Adrenal gland (tissue), 12 donors: ENCODE data around the gene ZBTB46. TPM values are rescaled to one million over a fixed set of nuclear protein-coding genes. Genes with fewer than 3 reads are reported as not detected.

Experiments used
- DNase-seq, 7 donors: peaks; one replicate each; pipeline ENCODE4 v3.0.0-alpha.2; 2019 to 2020
- H3K27ac ChIP-seq, 5 donors: fragments of 200-600 bp; sonication (generic) in 4 of 5; 1 replicate in 3 of 5; 2 replicates in 2 of 5; pipeline versions ENCODE4 v1.5.1 to v1.8.0; 2016 to 2020; ENCODE audit warnings: mild to moderate bottlenecking in 1 of 5
- H3K27me3 ChIP-seq: fragments of 200-600 bp; 2 replicates; pipeline ENCODE4 v1.8.0; 2021
- H3K36me3 ChIP-seq, 2 donors: fragments of 200-600 bp; replicated peaks in 1 of 2; 1 replicate in 1 of 2; 2 replicates in 1 of 2; pipeline versions ENCODE4 v1.5.1 to v1.8.0; 2018 to 2022
- H3K4me1 ChIP-seq, 2 donors: fragments of 200-600 bp; replicated peaks in 1 of 2; 1 replicate in 1 of 2; 2 replicates in 1 of 2; pipeline versions ENCODE4 v1.5.1 to v1.8.0; 2018 to 2021
- H3K4me3 ChIP-seq, 4 donors: fragments of 200-600 bp; sonication (generic) in 3 of 4; one replicate each; pipeline ENCODE4 v1.5.1; 2016 to 2018
- H3K9me3 ChIP-seq, 3 donors: fragments of 200-600 bp; sonication (generic) in 1 of 3; replicated peaks in 1 of 3; 1 replicate in 2 of 3; 2 replicates in 1 of 3; pipeline versions ENCODE4 v1.5.1 to v1.8.0; 2016 to 2021
- CTCF ChIP-seq, 6 experiments: fragments of 450-650 bp in 4 of 6; fragments of 200-600 bp in 2 of 6; sonication (generic) in 1 of 6; IDR thresholded peaks; 1 replicate in 5 of 6; 2 replicates in 1 of 6; pipeline versions ENCODE4 v1.5.1 to v1.8.0; 2016 to 2021; ENCODE audit warnings: antibody characterized with exemption in 6 of 6, mild to moderate bottlenecking in 2 of 6, moderate library complexity in 1 of 6
- POLR2A ChIP-seq, 2 donors: fragments of 450-650 bp; IDR thresholded peaks; one replicate each; pipeline ENCODE4 v1.6.1; 2017; ENCODE audit warnings: antibody characterized with exemption in 2 of 2, mild to moderate bottlenecking in 2 of 2, moderate library complexity in 1 of 2
- WGBS, 4 donors: extraction: QIAGEN DNeasy Blood & Tissue Kit in 2 of 4; methylation state at CpG; one replicate each; pipeline versions ENCODE4 v1.1.5 to v1.1.7; 2013 to 2017; 5-methylcytosine and 5-hydroxymethylcytosine counted together
- intact Hi-C, 2 donors: fragments of 100-400 bp; cut with DNase I; formaldehyde crosslinking; loops; one replicate each; pipeline versions ENCODE4 v1.14.1 to v1.15.0; 2022 to 2023
- polyA plus RNA-seq, 3 donors: library from polyadenylated mRNA; stranded (reverse); fragments of 200-250 nt in 2 of 3; fragments of 350-450 nt in 1 of 3; fragmentation: Illumina TruSeq in 1 of 3; extraction: RNeasy Lipid Tissue Mini Kit (QIAGEN cat#74804) in 1 of 3; gene quantifications; one replicate each; pipeline ENCODE4 v1.2.3, GENCODE V29; 2013 to 2014
- total RNA-seq, 9 donors: library from RNA; depleted of rRNA in 4 of 9; stranded (reverse); fragments of >200 nt in 4 of 9; fragments of 120-200 nt in 1 of 9; fragmentation: NEBNext Ultra II Directional in 1 of 9; extraction: Animal tissue kit (Norgen Biotek cat#: 25700) in 1 of 9; gene quantifications; one replicate each; pipeline versions ENCODE4 v1.1.0 to v1.2.4, GENCODE V29; 2013 to 2023
- donor health status: healthy with polysubstance abuse.
- donor health status: Bipolar disorder and iron deficiency.
- donor health status: DM: yes; HTN: yes; CAD: no.
- donor health status: DM: no; HTN: no; CAD: no.
- donor health status: DM: no; HTN: no; CAD: no.
- donor health status: DM: yes; HTN: yes; CAD: no.

ZBTB46 gene
- total and polyA plus RNA-seq, 12 donors: 0.77 to 22.4 (median 10.6) TPM

GRCh38 chr20:63734111-63734945 is 96.7 kb downstream of the ZBTB46 start:
- WGBS, 4 donors: 92 to 100% (median 93%) methylated on average over 6 to 25 of the region's 25 CpGs
- intact Hi-C loops: no loop called here
- TF ChIP-seq CTCF (IDR thresholded peaks at IDR 0.05) (no peak), POLR2A (IDR thresholded peaks at IDR 0.05) (no peak)
- DNase-seq: peak in 1 of 7 donors; percentile 21
- peaks cover 23 to 26% of the 10 kb centered on the region in 2 donors for H3K4me1 ChIP-seq
- H3K36me3 ChIP-seq: peaks cover 0 to 24% of the 10 kb centered on the region in 2 donors
- H3K4me3 ChIP-seq: no peak overlapping the region
- no peaks in the 10 kb centered on the region for H3K9me3 ChIP-seq
- H3K27me3 ChIP-seq: no peaks in the 10 kb centered on the region
- H3K27ac ChIP-seq: no peak overlapping the region

- H3K9me3 ChIP-seq: no peaks in the 10 kb centered on the region
- TF ChIP-seq CTCF (IDR thresholded peaks at IDR 0.05) (no peak), POLR2A (IDR thresholded peaks at IDR 0.05) (no peak)
- H3K36me3 ChIP-seq: peaks cover 0 to 24% of the 10 kb centered on the region in 2 donors
- intact Hi-C loops: no loop called here
- H3K4me1 ChIP-seq: peaks cover 19 to 20% of the 10 kb centered on the region in 2 donors
- 89 to 94% (median 93%) methylated on average over 8 to 18 of the region's 18 CpGs for WGBS, 4 donors
- H3K27ac ChIP-seq: no peak overlapping the region
- DNase-seq: peak in 1 of 7 donors; percentile 27
- no peaks in the 10 kb centered on the region for H3K27me3 ChIP-seq
- no peak overlapping the region for H3K4me3 ChIP-seq
Measured at GRCh38 chr20:63733579-63734081, 97.4 kb downstream of the ZBTB46 start.

GRCh38 chr20:63733117-63733516 is 97.9 kb downstream of the ZBTB46 start:
- DNase-seq: no peak
- Histone ChIP-seq H3K27me3 (no peaks in the 10 kb centered on the region), H3K36me3 (peaks cover 0 to 24% of the 10 kb centered on the region in 2 donors), H3K4me3 (no peak overlapping the region), H3K27ac (no peak overlapping the region), H3K4me1 (peaks cover 19 to 20% of the 10 kb centered on the region in 2 donors), H3K9me3 (no peaks in the 10 kb centered on the region)
- intact Hi-C loops: no loop called here
- WGBS, 4 donors: 73 to 94% (median 90%) methylated on average over 2 to 13 of the region's 13 CpGs
- TF ChIP-seq POLR2A (IDR thresholded peaks at IDR 0.05) (no peak), CTCF (IDR thresholded peaks at IDR 0.05) (no peak)

GRCh38 chr20:63732118-63733095 is 98.7 kb downstream of the ZBTB46 start:
- no peak for DNase-seq
- intact Hi-C loops: no loop called here
- H3K9me3 ChIP-seq: no peaks in the 10 kb centered on the region
- peaks cover 0 to 24% of the 10 kb centered on the region in 2 donors for H3K36me3 ChIP-seq
- H3K27me3 ChIP-seq: no peaks in the 10 kb centered on the region
- H3K27ac ChIP-seq: no peak overlapping the region
- WGBS, 4 donors: 85 to 88% (median 86%) methylated on average over 37 to 38 of the region's 38 CpGs
- TF ChIP-seq CTCF (IDR thresholded peaks at IDR 0.05): no peak
- TF ChIP-seq POLR2A (IDR thresholded peaks at IDR 0.05): no peak
- no peak overlapping the region for H3K4me3 ChIP-seq
- H3K4me1 ChIP-seq: peaks cover 16 to 18% of the 10 kb centered on the region in 2 donors
